D721Med (cell line): ENCODE measurements around the gene TNRC6C.

Experiments
- DNase-seq: peaks from one replicate; pipeline ENCODE4 v3.0.0; 2011; ENCODE audit warnings: low spot score; ENCODE audit not compliant: insufficient read length
- FAIRE-seq: peaks from 2 replicates; lab custom pipeline; 2011; peaks lifted over from hg19 to GRCh38; lab: Jason Lieb, UNC
- TF ChIP-seq, protein P1 (sequence below): IDR thresholded peaks from 2 replicates; pipeline ENCODE4 v1.5.1; 2012; ENCODE audit warnings: mild to moderate bottlenecking, control low read depth; ENCODE audit not compliant: insufficient read depth; ENCODE audit errors: missing control alignments

The TNRC6C gene

DNA sequence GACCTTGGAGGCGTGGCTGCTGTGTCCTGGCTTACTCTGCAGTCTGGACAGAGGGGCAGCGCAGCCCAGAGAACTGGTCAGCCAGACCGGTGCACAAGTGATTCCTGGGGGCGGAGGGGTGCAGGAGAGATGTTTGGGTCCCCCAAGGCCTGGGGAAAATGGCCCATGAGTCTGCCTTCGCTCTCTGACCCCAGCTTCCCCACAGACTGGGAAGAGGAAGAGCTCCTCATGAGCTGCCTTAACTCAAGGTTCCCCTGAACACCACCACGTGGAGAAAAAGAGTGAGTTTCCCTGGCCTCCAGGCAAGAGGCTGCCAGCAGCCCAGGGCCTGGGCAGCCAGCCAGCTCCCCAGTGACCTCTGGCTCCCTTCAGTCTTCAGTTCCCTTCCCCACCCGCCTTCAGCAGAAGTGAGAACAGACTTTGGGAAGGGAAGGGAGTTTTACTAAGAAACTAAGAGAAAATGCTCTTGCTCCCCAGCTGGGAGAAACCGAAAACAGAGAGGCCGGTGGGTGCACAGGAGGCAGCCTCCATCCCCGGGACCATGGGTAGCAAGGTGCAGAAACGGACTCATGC, 185.7 kb downstream of the TNRC6C start:
- DNase-seq: no peak

DNA sequence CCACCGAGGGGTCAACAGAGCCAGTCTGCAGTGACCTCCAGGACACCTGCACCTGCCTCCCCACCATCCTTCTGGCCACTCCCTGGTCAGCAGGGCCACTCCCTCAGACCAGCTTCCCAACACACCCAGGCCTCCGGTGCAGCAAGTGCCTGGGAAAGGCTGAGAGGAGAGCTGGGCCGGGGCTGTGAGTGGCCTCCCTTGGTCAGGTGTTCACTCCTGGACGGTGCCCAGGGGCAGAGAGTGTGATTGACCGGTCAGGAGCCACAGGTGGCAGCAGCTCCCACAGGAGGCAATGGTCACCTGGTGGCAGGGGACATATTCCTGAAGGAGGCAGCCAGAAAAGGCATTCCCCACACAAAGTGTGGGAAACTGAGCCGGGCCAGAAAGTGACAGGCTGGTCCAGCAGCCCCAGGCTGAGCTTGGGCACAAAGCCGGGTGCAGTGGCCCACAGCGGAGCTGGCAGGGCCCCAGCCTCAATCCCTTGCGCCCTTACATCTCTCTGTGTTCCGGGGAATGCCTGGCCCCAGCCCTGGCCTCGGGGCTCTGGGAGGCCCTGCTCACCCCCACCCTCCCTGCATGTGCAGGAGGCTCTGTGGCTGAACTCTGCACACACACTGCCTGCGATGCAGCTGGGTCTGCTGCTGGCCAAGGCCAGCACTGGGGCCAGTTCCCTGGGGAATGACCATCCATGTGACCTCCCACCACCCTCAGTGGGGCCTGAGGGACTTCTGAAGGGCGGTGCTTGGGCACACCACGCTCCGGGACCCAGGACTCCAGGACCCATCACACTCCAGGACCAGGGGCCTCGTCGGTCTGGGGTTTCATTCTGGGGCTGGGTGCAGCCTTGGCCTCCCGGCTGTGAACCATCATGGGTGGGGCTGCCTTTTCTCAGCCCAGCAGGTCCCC, 186.5 kb downstream of the TNRC6C start:
- TF ChIP-seq, protein P1, sequence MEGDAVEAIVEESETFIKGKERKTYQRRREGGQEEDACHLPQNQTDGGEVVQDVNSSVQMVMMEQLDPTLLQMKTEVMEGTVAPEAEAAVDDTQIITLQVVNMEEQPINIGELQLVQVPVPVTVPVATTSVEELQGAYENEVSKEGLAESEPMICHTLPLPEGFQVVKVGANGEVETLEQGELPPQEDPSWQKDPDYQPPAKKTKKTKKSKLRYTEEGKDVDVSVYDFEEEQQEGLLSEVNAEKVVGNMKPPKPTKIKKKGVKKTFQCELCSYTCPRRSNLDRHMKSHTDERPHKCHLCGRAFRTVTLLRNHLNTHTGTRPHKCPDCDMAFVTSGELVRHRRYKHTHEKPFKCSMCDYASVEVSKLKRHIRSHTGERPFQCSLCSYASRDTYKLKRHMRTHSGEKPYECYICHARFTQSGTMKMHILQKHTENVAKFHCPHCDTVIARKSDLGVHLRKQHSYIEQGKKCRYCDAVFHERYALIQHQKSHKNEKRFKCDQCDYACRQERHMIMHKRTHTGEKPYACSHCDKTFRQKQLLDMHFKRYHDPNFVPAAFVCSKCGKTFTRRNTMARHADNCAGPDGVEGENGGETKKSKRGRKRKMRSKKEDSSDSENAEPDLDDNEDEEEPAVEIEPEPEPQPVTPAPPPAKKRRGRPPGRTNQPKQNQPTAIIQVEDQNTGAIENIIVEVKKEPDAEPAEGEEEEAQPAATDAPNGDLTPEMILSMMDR: no peak
- FAIRE-seq (no peak), DNase-seq (no peak)

More for the DNA sequence above, 185.7 kb downstream of the TNRC6C start:
- no peak for FAIRE-seq
- TF ChIP-seq, protein P1: no peak

DNA sequence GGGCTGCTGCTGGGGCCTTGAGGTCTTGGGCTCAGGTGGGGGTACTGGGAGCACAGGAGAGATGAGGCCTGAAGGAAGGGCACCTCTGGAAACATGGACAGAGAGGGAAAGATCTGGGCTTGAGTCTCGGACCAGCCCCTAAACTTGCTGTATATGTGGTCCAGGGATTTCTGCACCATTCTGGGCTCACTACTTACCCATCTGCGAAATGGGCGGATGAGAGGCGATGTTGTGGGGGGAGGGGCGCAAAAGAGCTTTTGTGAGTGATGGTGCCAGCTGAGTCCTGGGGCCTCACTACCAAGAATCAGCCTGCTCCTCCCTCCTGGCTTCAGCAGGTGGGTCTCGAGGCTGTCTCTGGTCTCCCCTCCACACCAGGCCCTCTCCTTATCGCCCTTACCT, 188.0 kb downstream of the TNRC6C start:
- FAIRE-seq: no peak
- DNase-seq: no peak

DNA sequence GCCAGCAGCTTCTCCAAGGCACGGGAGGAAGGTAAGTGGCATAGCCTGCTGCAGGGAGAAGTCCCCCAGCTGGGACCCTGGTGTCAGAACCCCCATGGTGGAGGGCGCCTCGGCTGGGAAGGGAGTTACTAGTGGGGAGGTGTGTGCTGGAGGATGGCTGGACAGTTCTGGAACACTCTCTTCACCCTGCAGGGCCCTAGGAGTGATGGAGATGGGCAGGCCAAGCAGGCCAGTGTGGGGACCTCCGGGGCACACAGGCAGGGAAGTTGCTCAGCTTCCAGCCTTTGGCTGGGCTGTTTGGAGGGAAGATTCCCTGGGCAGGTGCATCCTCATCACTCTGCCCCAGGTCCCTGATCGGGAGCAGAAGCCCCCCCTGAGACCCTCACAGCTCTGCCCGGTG, 188.4 kb downstream of the TNRC6C start:
- FAIRE-seq (no peak), DNase-seq (no peak)
- TF ChIP-seq, protein P1: no peak

More for the DNA sequence above, 188.0 kb downstream of the TNRC6C start:
- TF ChIP-seq, protein P1: no peak

DNA sequence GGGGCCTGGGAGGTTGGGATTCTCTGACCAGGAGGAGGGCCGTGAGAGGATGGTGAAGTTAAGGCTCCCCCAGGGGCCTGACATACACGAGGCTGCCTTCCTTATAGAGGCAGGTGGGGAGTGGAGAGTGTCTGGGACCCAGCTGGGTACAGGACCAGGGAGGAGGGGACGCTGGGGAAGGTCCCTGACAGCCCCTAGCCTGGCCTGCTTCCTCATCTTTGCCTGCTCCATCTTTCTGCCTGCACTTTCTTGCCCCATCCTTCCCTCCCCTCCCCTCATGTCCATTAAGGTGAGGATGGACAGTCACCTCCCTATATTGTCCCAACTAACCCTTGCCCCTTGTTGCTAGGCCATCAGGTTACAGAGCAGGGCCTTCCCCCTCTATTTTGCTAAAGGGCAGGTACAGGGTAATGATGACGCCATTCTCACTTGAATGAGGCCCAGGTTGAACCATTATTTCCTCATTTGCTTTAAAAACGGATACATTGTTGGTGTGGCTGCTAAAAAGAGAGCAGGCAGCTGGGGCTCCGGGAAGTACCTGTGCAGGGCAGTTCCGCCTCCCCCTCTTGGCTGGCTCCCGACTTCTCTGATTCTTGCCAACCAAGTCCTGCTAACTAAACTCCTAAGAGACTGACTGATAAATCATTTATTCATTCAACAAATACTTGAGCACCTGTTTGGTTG, 189.0 kb downstream of the TNRC6C start:
- TF ChIP-seq, protein P1: no peak
- DNase-seq: no peak
- FAIRE-seq: no peak

DNA sequence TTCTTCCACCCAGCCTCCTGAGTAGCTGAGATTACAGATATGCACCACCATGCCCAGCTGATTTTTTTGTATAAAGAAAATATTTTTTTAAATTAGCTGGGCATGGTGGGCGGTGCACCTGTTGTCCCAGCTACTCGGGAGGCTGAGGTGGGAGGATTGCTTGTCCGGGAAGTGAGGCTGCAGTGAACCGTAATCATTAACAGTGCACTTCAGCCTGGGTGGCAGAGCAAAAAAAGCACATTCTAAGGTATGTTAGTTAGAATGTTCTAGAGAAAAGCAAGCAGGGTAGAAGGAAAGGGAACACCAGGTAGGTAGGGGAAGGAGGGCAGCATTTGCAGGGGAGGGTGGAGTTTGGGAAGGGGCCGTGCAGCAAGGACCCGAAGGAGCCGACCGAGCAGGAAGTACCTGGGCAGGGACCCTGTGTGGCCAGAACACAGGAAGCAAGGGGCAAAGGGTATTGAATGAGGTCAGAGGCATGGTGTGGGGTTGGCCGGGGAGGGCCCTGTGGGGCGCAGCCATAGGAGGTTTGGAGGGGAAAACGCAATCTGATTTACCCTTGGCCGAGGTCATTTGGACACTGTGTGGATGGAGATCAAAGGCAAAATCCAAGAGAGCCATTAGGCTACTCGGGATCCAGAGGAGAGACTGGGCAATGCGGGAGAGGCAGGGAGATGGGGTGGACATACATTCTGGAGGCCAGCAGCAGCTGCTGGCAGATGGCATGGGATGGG, 189.9 kb downstream of the TNRC6C start:
- FAIRE-seq: no peak
- no peak for DNase-seq
- TF ChIP-seq, protein P1: no peak
